Left kidney (tissue), 2 donors: ENCODE measurements around the gene TECPR2. TPM values are rescaled to one million over a fixed set of nuclear protein-coding genes. Genes with fewer than 3 reads are reported as not detected.
"Not testable (repeated sequence)": the region's sequence is repeated elsewhere in the genome, so short reads cannot be mapped to it uniquely, and the experiment has no call there.

Experiments used
- DNase-seq: peaks from one replicate; pipeline ENCODE4 v3.0.0-alpha.2; 2013
- polyA plus RNA-seq: library from polyadenylated mRNA; unstranded; fragments of 120-200 nt; gene quantifications from one replicate; pipeline ENCODE4 v1.2.1, GENCODE V29; 2013; ENCODE audit not compliant: insufficient read length

TECPR2 gene
- polyA plus RNA-seq, 1 donor, result 15.9 TPM

DNA sequence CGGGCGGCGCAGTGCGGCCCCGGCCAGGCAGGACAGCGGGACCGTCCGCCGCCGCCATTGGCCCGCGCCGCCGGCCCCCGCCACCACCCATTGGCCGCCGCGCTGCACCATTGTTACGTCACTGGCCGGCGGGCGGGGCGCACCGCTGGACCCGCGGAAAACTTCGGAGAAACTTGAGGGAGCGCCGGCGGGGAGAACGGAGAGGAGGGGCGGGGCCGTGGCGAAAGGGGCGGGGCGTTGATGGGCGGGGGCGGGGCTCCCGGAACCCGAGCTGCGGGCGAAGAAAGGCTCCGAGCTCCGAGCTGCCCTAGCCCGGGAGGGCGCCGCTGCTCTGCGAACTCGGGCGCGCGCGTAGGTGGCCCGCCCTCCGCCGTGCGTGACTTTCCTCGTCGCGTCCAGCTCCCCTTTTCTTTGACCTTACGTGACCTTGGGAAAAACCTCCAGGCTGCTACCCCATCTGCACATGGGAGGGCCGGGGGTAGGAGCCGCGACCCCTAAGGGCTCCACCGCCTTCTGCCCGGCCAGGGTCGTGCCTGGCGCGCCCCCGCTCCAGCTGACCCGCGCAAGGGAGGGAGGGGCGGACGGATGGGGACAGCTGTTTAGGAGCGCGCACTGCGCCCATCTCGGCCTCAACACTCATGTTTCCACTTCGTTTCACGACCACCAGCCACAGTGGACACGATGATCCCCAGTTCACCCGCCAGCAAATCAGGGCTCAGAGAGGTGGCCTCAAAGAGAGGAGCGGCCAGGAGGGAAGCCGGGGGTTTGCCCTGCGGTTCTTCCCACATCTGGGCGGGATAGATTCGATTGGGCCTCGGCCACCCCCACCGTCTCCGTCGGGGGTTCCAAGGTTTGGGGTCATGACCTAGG is 147.2 kb downstream of the TECPR2 start, which contains the start of gene ANKRD9:
ANKRD9 (minus strand) TSS at position 31 of the 870 bp plus-strand sequence. CDS start 1,887 bp downstream, outside the sequence.
- peak; percentile 93 for DNase-seq

DNA sequence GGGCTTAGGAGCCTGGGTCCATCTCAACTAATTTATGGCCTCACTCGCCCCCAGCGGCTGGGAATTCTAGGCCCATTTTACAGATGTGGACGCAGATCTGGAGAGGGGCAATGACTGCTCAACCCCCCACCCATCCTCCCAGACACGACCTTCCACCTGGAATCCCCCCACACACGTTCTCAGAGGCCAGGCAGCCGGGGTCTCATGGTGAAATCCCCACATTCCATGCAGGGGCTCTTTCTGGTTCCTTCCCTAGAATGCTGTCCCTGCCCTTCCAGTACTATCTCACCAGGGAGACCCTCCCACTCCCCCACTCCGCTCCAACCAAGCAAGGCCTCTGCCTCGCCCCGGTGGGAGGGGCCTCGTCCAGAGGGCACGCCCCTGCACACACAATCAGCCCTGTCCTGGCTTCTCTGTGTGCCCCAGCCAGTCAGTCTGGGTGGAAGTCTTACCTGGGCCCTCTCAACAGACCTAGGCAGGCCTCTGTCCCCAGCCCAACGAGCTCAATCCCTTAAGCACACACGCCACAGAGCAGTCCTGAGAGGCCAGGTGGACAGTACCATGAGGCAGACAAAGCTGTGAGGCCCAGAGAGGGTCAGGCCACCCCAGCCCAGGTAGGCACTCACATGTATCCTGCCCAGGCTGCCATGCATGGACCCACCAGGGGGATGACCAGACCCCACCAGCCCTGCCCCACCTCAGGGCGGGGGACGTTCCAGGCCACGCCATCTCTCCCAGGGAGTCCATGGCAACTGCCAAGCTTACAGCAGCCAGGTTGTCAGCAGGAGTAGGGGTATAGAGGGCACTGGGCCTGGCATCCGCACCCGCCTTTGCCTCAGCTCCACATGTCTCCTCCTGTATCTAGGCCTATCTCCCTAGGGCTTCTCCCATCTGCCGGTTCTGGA is 148.1 kb downstream of the TECPR2 start:
- peak; percentile 64 for DNase-seq

DNA sequence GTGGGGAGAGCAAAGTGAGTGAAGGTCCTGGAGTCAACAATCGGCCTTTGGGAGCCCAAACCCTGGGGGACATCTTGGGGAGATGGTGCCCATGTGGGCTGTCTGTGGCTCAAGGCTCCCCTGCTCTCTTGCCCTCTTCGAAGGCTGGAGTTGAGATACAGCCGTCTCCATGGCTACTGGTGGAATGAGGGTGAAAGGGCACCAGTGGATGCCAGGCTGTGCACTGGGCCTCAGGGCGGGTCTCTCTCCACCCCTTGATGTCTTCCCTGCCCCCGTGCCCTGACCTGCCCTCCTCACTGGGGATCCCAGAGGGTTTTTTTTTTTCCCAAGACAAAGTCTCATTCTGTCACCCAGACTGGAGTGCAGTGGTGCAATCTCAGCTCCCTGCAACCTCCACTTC is 148.8 kb downstream of the TECPR2 start:
- DNase-seq, result no peak

DNA sequence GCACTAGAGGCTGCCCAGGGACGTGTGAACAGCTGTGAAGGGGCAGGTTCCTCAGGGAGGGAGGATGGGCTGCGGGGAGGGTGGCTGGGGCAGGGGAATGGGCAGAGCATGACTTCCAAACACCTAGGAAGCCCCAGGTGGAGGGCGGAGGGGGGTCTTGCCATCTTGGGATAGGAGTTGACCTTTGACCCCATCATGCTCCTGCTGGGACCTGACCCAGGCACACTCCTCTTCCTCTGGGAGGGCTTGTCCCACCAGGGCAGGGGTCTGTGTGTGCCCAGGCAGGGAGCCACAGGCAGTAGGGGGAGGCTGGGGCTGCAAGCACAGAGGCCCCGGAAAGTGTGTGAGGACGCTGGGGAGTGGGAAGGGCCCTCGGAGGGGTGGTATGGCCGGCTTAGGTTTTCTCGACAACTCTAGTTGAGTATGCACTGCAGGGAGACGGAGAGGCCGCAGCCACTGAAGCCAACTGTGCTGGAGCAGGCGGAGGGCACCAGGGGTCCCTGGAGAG is 150.1 kb downstream of the TECPR2 start:
- DNase-seq, result no peak

DNA sequence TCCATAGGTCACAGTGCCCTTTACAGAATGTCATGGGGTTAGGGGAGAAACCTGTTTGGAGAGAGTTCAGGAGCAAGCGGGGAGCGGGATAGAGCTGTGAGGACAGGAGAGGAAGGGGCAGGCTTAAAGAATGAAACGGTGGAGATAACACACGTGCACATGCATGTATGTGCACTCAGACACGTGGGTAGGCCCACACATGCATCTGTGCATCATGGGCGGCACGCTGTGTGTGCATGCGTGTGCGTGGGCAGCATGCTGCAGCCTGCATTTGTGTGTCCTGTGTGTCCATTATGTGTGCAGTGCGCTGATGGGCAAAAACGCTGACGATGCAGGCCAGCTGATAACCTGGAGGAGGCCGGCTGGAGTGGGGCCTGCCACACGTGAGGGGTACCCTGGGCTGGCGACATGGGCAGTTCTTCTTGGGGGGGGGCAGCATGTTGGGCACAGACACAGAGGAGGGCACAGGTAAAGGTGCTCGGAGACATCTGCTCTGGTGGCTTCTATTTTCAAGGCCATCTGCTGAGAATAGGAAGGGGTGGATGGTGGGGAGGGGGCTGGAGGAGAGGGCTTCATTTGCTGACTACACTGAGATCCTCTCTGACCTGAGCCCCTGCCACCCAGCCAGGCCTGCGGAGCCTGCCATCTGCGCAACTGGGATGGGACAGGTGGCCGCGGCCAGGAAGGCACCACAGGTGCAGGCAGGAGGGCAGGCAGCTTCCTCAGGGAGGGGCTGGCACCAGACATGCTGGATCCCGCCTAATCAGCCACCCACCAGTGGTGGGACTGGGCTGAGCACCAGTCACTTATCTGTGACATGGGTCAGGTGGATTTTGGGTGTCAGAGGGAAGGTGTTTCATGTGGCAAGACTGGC is 151.4 kb downstream of the TECPR2 start:
- no peak for DNase-seq

DNA sequence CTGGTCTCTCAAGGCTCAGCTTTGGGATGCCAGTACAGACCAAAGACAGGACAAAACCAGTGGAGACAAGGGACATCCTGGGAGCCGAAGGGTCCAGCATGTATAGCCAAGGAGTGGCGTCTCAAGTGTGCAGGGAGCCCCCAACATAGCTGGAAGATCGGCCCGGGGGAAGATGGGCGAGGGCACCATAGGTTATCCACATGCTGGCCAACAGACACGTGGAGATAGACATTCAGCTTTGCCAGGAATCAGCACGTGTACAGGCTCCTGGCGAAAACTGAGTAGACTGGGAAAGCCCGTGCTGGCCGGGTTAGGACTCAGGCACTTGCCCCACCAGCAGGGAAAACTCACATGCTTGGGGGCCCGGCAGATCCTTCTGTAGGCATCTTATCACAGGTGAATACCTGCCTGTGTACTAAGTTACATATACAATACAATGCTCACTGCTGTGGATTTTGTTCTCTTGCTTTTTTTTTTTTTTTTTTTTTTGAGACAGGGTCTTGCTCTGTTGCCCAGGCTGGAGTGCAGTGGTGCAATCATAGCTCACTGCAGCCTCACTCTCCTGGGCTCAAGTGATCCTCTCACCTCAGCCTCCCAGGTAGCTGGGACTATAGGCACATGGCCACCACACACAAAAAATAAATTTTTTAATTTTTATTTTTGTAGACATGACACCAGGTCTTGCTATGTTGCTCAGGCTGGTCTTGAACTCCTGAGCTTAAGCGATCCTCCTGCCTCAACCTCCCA is 152.4 kb downstream of the TECPR2 start:
- DNase-seq, result no peak

DNA sequence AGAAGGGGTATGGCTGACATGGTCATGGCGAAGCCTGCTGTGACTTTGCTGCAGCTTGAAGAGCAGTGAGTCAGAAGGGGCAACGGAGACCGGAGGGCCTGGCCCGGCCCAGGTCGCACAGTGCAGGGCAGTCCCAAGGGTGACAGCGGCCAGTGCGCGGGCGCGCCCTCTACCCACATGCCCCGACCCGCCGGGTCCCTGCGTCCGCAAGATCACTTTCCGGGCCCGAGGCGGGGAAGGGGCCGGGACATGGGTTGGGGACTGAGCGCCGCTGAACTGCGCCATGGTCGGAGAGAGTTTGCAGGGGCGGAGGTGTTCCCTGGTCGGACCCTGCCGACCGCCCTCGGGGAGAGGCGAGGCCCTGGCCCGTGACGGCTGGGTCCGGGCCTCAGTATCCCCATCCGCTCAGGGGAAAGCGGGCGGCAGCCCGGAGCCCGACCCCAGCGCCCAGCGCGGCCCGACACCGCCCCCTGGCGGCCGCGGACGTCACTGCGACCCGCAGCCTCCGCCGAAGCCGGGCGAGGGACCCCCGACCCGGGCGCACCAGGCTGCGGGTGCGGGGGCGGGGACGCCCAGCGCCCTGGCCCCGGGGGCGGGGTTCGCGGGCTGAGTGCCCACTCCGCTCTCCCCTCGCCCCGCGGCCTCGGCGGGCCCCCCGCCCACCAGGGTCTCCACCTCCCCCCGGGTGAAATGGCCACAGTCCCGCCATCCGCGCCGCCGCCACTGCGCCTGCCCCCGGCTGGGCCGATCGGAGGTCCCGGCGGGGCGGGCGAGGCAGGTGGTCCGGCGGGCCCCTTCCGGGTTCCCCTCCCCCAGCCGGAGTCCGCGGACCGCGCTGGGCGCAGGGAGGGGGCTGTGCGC is 154.0 kb downstream of the TECPR2 start:
- DNase-seq, result no peak

DNA sequence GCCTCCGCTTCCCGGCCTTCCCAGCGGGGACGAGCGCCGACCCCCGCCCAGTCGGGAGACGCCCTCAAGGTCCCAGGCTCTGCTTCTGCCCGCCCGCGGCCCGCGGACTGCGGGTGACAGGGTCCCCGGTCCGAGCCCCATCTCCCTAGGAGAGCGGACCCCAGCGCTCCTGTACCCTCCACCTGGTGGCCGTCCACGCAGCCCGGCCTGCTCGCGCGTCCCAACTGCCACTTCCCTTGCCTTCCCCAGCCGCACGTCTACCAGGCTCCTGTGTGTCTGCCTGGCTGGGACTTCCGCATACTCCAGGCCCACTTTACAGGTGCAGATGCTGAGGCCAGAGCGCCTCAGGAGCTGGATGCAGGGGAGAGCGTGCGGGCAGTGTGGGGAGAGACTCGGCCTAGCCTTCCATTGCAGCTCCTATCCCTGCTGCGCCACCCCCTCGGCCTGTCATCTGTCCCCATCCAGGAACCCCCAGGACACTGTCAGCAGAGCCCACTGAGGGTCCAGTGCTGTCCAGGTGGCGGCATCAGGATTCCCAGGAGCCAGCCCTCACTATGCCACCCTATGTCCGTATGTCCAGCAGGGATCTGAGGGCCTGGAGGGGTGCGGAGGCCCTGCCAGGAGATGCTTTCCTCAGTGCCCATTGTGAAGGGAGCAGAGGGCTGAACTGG is 154.8 kb downstream of the TECPR2 start:
- DNase-seq, result no peak

DNA sequence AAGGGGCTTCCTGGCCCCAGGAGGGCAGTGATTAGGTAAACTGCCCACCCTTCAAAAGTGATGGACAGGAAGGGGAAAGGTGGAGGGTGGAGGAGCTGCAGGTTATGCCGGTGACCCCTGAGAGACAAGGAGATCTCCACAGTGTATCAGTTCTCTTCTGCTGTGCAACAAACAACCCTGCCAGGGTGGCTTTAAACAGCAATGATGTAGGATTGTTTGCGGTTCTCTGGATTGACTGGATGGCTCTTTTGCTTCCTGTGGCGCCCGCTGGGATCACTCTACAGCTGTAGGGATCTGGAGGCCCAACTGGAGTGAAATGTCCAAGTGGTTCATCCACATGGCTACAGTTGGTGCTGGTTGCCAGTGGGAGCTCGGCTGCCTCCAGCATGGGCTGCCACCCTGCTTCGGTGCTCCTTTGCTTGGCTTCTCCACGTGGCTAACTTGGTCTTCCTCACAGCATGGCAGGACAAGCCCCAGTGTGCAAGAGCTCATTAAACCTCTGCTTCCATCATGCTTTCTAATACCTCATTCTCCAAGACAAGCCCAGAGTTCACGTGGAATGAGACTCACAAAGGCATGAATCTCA is 155.4 kb downstream of the TECPR2 start:
- no peak for DNase-seq

DNA sequence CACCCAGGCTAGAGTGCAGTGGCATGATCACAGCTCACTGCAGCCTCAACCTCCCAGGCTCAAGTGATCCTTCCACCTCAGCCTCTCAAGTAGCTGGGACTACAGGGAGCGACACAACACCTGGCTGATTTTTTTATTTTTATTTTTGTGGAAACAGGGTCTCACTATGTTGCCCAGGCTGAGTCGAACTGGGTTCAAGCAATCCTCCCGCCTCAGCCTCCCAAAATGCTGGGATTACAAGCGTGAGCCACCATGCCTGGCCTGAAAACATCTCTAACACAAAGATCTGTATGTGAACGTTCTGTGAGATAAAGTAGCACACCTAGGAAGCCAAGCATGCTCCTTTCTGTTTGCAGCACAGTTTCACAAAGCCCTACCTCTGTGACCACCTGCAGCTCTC is 157.0 kb downstream of the TECPR2 start:
- DNase-seq, result not testable (repeated sequence)

DNA sequence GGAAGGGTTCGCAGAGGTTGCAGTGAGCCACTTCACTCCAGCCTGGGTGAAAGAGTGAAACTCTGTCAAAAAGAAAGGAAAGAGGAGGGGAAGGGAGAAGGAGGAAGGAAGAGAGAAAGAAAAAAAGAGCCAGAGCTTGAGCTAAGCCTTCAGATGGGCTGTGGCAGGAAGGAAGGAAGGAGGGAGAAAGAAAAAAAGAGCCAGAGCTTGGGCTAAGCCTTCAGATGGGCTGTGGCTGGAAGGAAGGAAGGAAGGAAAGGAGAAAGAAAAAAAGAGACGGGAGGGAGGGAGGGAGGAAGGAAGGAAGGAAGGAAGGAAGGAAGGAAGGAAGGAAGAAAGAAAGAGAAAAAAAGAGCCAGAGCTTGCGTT is 160.4 kb downstream of the TECPR2 start:
- DNase-seq, result no peak

DNA sequence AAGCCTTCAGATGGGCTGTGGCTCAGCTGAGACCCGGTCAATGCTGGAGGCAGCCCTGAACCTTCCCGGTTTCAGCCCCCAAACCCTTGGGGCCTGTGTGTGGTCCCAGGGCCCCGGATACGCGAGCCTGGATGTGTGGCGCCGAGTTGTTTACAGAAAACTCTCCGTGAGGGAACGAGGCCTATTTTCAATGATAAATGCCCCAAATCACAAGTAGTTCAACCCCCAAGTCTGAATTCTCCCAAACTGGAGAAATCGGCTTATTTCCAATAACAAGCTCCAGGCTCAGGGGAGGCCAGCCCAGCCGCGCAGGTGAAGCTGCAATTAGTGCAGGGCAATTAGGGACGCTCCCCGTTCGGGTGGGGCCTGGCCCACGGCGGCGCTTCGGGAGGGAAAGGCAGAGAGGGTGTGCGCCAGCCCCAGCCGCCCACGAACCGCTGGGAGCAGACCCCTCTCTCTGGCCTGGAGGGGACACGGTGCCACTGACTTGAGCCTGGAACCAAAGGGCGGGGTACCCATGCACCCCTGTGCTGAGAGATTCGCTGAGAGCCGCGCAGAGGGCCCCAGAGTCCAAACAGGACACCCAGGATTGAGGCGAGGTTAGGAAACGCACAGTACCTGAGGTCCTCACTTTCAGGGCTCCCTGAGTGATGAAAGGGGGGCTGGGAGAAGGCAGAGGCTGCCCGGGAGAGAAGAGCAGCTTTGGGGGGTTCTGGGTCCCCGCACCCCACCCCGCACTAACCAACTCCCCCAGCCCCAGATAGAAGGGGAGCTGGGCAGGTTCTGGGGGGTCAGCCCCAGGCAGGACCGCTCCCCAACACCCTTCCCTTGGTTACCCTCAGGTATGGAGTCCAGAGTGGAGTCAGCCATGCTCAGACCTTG is 161.1 kb downstream of the TECPR2 start:
- DNase-seq, result no peak

DNA sequence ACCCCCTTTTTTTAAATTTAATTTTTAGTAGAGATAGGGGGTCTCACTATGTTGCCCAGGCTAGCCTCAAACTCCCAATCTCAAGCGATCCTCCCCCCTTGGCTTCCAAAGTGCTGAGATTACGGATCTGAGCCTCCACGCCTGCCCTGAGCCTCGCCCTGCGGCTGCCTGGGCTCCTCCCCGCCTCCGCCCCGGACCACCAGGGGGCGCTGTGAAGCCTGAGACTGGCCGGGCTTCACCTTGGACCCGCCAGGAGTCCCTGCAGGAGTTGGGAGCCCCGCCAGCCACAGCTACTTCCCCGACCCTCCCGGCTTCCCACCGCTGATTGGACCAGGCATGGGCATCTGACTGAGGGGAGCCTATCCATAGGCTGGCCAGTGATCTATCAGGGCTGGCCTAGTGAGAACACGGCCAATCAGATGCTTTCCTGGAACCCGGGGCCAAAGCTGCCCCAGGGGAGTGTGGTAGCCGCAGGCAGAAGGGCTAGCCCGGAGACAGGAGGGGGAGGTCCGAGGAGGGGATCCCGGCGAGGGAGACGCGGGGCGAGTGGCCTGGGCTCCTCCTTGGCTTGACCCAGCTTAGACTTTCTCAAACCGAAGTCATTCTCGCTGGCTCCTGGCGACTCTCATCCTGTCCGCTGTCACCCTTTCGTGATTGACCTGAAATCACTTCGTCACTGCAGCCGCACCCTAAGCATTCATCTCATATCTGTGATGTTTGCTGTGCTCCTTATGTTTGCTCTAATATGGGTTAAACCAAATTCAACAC is 161.9 kb downstream of the TECPR2 start:
- DNase-seq, result peak; percentile 98

DNA sequence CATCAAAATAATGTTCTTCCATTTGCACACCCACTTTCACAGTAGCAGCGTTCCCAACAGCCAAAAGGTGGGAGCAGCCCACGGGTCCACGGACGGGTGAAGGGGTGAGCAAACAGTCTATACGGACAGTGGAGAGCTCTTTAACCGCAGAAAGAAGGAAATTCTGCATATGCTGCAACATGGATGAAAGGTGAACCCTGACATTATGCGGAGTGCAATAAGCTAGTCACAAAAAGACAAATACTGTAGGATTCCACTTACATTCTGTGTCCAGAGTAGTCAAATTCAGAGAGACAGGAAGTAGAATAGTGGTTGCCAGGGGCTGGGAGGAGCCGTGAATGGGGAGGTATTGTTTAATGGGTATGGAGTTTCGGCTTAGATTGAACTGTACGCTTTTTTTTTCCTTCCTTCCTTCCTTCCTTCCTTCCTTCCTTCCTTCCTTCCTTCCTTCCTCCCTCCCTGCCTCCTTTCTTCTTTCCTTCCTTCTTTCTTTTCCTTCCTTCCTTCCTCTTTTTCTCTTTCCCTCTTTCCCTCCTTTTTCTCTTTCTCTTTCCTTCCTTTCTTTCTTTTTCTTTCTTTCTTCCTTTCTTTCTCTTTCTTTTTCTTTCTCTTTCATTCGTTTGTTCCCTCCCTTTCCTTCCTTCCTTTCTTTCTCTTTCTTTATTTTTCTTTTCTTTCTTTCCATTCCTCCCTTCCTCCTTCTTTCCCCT is 162.6 kb downstream of the TECPR2 start:
- DNase-seq, result peak; percentile 38

DNA sequence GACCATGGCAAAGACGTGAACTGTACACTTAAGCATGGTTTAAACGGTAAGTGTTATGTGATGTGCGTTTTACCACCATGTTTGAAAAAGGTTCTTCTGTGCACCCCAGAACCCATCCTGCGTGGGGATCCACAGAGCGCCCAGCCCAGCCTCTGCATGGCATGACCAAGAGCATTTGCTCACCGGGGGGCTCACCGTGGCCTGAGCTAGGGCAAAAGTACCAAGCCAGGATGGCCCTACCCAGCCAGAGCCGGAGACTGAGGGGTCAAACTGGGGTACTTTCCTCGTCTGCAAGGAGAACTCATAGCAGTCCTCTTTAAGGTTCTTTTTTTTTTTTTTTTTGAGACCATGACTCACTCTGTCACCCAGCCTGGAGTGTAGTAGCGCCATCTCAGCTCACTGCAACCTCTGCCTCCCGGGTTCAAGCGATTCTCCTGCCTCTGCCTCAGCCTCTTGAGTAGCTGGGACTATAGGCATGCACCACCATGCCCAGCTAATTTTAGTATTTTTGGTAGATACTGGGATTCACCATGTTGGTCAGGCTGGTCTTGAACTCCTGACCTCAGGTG is 163.3 kb downstream of the TECPR2 start:
- no peak for DNase-seq
